ENCODE data around the gene PADI1.

GRCh38 chr1:17188889-17189631, 15.9 kb upstream of the PADI1 start:
- TF ChIP-seq, protein P1, sequence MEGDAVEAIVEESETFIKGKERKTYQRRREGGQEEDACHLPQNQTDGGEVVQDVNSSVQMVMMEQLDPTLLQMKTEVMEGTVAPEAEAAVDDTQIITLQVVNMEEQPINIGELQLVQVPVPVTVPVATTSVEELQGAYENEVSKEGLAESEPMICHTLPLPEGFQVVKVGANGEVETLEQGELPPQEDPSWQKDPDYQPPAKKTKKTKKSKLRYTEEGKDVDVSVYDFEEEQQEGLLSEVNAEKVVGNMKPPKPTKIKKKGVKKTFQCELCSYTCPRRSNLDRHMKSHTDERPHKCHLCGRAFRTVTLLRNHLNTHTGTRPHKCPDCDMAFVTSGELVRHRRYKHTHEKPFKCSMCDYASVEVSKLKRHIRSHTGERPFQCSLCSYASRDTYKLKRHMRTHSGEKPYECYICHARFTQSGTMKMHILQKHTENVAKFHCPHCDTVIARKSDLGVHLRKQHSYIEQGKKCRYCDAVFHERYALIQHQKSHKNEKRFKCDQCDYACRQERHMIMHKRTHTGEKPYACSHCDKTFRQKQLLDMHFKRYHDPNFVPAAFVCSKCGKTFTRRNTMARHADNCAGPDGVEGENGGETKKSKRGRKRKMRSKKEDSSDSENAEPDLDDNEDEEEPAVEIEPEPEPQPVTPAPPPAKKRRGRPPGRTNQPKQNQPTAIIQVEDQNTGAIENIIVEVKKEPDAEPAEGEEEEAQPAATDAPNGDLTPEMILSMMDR (IDR thresholded peaks at IDR 0.05) = no peak
- TF ChIP-seq ESRRA (IDR thresholded peaks at IDR 0.05; ENCODE audit: borderline replicate concordance, low read length) (no peak), MAX (IDR thresholded peaks at IDR 0.05) (no peak), EP300 (IDR thresholded peaks at IDR 0.05) (no peak), NFE2L2 (conservative IDR thresholded peaks at IDR 0.05; ENCODE audit: low read length) (no peak)
- TF ChIP-seq, protein P2, sequence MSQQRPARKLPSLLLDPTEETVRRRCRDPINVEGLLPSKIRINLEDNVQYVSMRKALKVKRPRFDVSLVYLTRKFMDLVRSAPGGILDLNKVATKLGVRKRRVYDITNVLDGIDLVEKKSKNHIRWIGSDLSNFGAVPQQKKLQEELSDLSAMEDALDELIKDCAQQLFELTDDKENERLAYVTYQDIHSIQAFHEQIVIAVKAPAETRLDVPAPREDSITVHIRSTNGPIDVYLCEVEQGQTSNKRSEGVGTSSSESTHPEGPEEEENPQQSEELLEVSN (IDR thresholded peaks at IDR 0.05; ENCODE audit: borderline replicate concordance, low read depth) = no peak
